ENCODE data around the gene TGFBR1. TPM values are rescaled to one million over a fixed set of nuclear protein-coding genes. Genes with fewer than 3 reads are reported as not detected.
"Not testable (repeated sequence)": the region's sequence is repeated elsewhere in the genome, so short reads cannot be mapped to it uniquely, and the experiment has no call there.

Gene TGFBR1
- total RNA-seq, 4 donors from 2014 or later: 10.1 to 23.3 (median 16.0) TPM

- intact Hi-C loops (cut with DNase I; ENCODE audit: low total_unique reads): no loop called here
- peak in 1 of 2 donors; percentile 39 for DNase-seq (ENCODE audit: low spot score in 2 of 2)
- H3K4me3 ChIP-seq (ENCODE audit: low read depth, poor library complexity, severe bottlenecking): no peak overlapping the region
- no peak for TF ChIP-seq POLR2A (IDR thresholded peaks at IDR 0.05)
- TF ChIP-seq, protein P1, sequence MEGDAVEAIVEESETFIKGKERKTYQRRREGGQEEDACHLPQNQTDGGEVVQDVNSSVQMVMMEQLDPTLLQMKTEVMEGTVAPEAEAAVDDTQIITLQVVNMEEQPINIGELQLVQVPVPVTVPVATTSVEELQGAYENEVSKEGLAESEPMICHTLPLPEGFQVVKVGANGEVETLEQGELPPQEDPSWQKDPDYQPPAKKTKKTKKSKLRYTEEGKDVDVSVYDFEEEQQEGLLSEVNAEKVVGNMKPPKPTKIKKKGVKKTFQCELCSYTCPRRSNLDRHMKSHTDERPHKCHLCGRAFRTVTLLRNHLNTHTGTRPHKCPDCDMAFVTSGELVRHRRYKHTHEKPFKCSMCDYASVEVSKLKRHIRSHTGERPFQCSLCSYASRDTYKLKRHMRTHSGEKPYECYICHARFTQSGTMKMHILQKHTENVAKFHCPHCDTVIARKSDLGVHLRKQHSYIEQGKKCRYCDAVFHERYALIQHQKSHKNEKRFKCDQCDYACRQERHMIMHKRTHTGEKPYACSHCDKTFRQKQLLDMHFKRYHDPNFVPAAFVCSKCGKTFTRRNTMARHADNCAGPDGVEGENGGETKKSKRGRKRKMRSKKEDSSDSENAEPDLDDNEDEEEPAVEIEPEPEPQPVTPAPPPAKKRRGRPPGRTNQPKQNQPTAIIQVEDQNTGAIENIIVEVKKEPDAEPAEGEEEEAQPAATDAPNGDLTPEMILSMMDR (IDR thresholded peaks at IDR 0.05): no peak
- 73 to 77% methylated on average over 5 of the region's 5 CpGs for WGBS, 2 donors
Measured at GRCh38 chr9:99090336-99091130, 14.4 kb upstream of the TGFBR1 start.

- DNase-seq (ENCODE audit: low spot score in 2 of 2): no peak
- no peak overlapping the region for H3K4me3 ChIP-seq (ENCODE audit: low read depth, poor library complexity, severe bottlenecking)
- intact Hi-C loops (cut with DNase I; ENCODE audit: low total_unique reads): no loop called here
- TF ChIP-seq, protein P1 (IDR thresholded peaks at IDR 0.05): no peak
- TF ChIP-seq POLR2A (IDR thresholded peaks at IDR 0.05): no peak
- WGBS, 2 donors: 63 to 78% methylated on average over 6 of the region's 6 CpGs
Measured at GRCh38 chr9:99092643-99093491, 12.0 kb upstream of the TGFBR1 start.

DNA sequence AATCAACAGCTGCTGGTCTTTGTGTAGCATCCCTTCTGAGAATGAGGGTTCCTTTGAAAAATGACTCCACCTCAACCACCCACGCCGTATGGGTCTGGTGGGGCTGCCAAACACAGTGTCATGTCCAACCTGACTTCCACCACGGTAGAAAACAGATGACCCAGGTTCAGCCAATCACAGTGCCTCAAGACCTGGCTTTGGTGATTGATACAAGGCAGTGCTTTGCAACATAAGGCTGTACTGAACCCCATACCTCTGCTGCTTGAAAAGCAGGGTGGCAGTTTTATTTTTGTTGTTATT, 11.5 kb upstream of the TGFBR1 start:
- 69 to 84% methylated on average over 3 of the region's 3 CpGs for WGBS, 2 donors
- intact Hi-C loops (cut with DNase I; ENCODE audit: low total_unique reads): no loop called here
- no peak overlapping the region for H3K4me3 ChIP-seq (ENCODE audit: low read depth, poor library complexity, severe bottlenecking)
- DNase-seq (ENCODE audit: low spot score in 2 of 2): no peak
- TF ChIP-seq POLR2A (IDR thresholded peaks at IDR 0.05): no peak
- TF ChIP-seq, protein P1 (IDR thresholded peaks at IDR 0.05): no peak

- H3K4me3 ChIP-seq (ENCODE audit: low read depth, poor library complexity, severe bottlenecking): no peak overlapping the region
- WGBS, 2 donors: 78 to 79% methylated on average over 3 of the region's 3 CpGs
- TF ChIP-seq, protein P1 (IDR thresholded peaks at IDR 0.05): no peak
- no peak for TF ChIP-seq POLR2A (IDR thresholded peaks at IDR 0.05)
- intact Hi-C loops (cut with DNase I; ENCODE audit: low total_unique reads): no loop called here
- DNase-seq (ENCODE audit: low spot score in 2 of 2): no peak
Measured at GRCh38 chr9:99095565-99095964, 9.3 kb upstream of the TGFBR1 start.

DNA sequence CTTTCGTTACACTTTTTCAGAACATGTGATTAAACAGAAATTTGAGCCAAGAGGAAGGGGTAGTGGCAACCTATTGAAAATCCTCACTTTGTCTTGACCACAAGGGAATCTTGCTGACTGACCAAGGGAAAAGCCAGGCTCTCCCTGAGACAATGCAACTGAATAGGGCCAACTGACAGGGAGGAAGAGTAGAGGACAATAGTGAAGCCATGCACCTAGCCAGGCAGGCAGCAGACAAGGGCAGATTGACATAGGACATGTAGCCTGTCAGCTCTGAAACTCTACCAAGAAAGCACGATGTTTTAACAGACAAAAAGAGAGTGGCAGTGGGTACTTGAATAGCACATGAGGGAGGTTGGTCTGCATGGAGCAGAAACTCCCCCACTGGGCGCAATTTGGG, 8.5 kb upstream of the TGFBR1 start:
- TF ChIP-seq POLR2A (IDR thresholded peaks at IDR 0.05): no peak
- TF ChIP-seq, protein P1 (IDR thresholded peaks at IDR 0.05): no peak
- intact Hi-C loops (cut with DNase I; ENCODE audit: low total_unique reads): no loop called here
- no peak overlapping the region for H3K4me3 ChIP-seq (ENCODE audit: low read depth, poor library complexity, severe bottlenecking)
- 85 to 91% methylated on average over 3 of the region's 3 CpGs for WGBS, 2 donors
- DNase-seq (ENCODE audit: low spot score in 2 of 2): no peak

GRCh38 chr9:99099806-99100585, 4.9 kb upstream of the TGFBR1 start:
- WGBS, 2 donors: 90 to 92% methylated on average over 5 of the region's 5 CpGs
- intact Hi-C loops (cut with DNase I; ENCODE audit: low total_unique reads); DNase-seq (ENCODE audit: low spot score in 2 of 2); H3K4me3 ChIP-seq (ENCODE audit: low read depth, poor library complexity, severe bottlenecking): not testable (repeated sequence)
